Effector CD8-positive, alpha-beta T cell (primary cell): ENCODE data around the gene CNTLN.
"Not testable (repeated sequence)": the region's sequence is repeated elsewhere in the genome, so short reads cannot be mapped to it uniquely, and the experiment has no call there.

Source experiments
- DNase-seq: peaks from one replicate; lab custom pipeline; 2025; lab: John Stamatoyannopoulos, UW
- total RNA-seq, 4 experiments: gene quantifications; one replicate each; lab custom pipeline; 2026; lab: John Stamatoyannopoulos, UW

The CNTLN gene
- total RNA-seq = 1.2 to 5.7 (median 1.8) reads per million in 4 experiments

GRCh38 chr9:17134396-17135294 is at the start of gene CNTLN:
Gene CNTLN, plus strand, starts transcription at chr9:17135040. Its CDS starts 26 bp downstream, at chr9:17135066.
- DNase-seq = no peak

- no peak for DNase-seq
Observed at GRCh38 chr9:17088566-17088965, 46.3 kb upstream of the CNTLN start.

GRCh38 chr9:17090041-17090440 is 44.8 kb upstream of the CNTLN start:
- DNase-seq = no peak

- no peak for DNase-seq
Observed at GRCh38 chr9:17116400-17116837, 18.4 kb upstream of the CNTLN start.

- no peak for DNase-seq
Observed at GRCh38 chr9:17117372-17117771, 17.5 kb upstream of the CNTLN start.

GRCh38 chr9:17120203-17120602 is 14.6 kb upstream of the CNTLN start:
- no peak for DNase-seq

- DNase-seq = no peak
Observed at GRCh38 chr9:17121264-17121663, 13.6 kb upstream of the CNTLN start.

- no peak for DNase-seq
Observed at GRCh38 chr9:17130291-17130690, 4.5 kb upstream of the CNTLN start.

- DNase-seq = no peak
Observed at GRCh38 chr9:17130725-17131124, 4.1 kb upstream of the CNTLN start.

- DNase-seq = no peak
Observed at GRCh38 chr9:17131494-17131893, 3.3 kb upstream of the CNTLN start.

- DNase-seq = no peak
Observed at GRCh38 chr9:17135295-17136160, 688 bp downstream of the CNTLN start.

GRCh38 chr9:17137566-17137965 is 2.7 kb downstream of the CNTLN start:
- no peak for DNase-seq

- DNase-seq = no peak
Observed at GRCh38 chr9:17138503-17138902, 3.7 kb downstream of the CNTLN start.

- no peak for DNase-seq
Observed at GRCh38 chr9:17140418-17140817, 5.6 kb downstream of the CNTLN start.

- DNase-seq = no peak
Observed at GRCh38 chr9:17148324-17148723, 13.5 kb downstream of the CNTLN start.

- no peak for DNase-seq
Observed at GRCh38 chr9:17159469-17159868, 24.6 kb downstream of the CNTLN start.

GRCh38 chr9:17160327-17160726 is 25.5 kb downstream of the CNTLN start:
- no peak for DNase-seq

GRCh38 chr9:17165764-17166163 is 30.9 kb downstream of the CNTLN start:
- DNase-seq = no peak

GRCh38 chr9:17166346-17166745 is 31.5 kb downstream of the CNTLN start:
- no peak for DNase-seq

GRCh38 chr9:17171309-17172094 is 36.7 kb downstream of the CNTLN start:
- DNase-seq = no peak

- DNase-seq = not testable (repeated sequence)
Observed at GRCh38 chr9:17177496-17177895, 42.7 kb downstream of the CNTLN start.
